Naive B cell (primary cell): ENCODE data around the gene LILRA5. TPM values are rescaled to one million over a fixed set of nuclear protein-coding genes. Genes with fewer than 3 reads are reported as not detected.
"Not testable (repeated sequence)": the region's sequence is repeated elsewhere in the genome, so short reads cannot be mapped to it uniquely, and the experiment has no call there.

ENCODE experiments used
- ATAC-seq, 2 donors: fragments of 150-1000 bp; cut with Tn5 transposase; 2 replicates each; pipeline ENCODE4 v1.10.0; 2021; ENCODE audit warnings: low read depth in 2 of 2, mild to moderate bottlenecking in 2 of 2, moderate library complexity in 2 of 2
- DNase-seq: peaks from one replicate; pipeline ENCODE4 v3.0.0; 2022
- H3K27ac Mint-ChIP-seq, 6 donors: one replicate each; pipeline ENCODE4 v1.8.0; 2020 to 2022; ENCODE audit warnings: mild to moderate bottlenecking in 6 of 6, mixed read lengths in 6 of 6, moderate library complexity in 5 of 6, inconsistent platforms in 2 of 6
- H3K27me3 Mint-ChIP-seq, 3 donors: one replicate each; pipeline ENCODE4 v1.8.0; 2021 to 2022; ENCODE audit warnings: mixed read lengths in 3 of 3, mild to moderate bottlenecking in 1 of 3
- H3K36me3 Mint-ChIP-seq, 2 donors: one replicate each; pipeline ENCODE4 v1.8.0; 2020 to 2022; ENCODE audit warnings: mixed read lengths in 2 of 2, inconsistent platforms in 1 of 2, mild to moderate bottlenecking in 1 of 2
- H3K4me1 Mint-ChIP-seq, 3 donors: one replicate each; pipeline ENCODE4 v1.8.0; 2020 to 2022; ENCODE audit warnings: mixed read lengths in 3 of 3, inconsistent platforms in 1 of 3, mild to moderate bottlenecking in 1 of 3, moderate library complexity in 1 of 3
- H3K4me3 Mint-ChIP-seq, 8 donors: one replicate each; pipeline ENCODE4 v1.8.0; 2020 to 2022; ENCODE audit warnings: mild to moderate bottlenecking in 8 of 8, mixed read lengths in 8 of 8, moderate library complexity in 8 of 8, inconsistent platforms in 2 of 8
- H3K9me3 Mint-ChIP-seq, 7 donors: one replicate each; pipeline ENCODE4 v1.8.0; 2020 to 2022; ENCODE audit warnings: mixed read lengths in 7 of 7, mild to moderate bottlenecking in 5 of 7, inconsistent platforms in 2 of 7, moderate library complexity in 1 of 7
- polyA plus RNA-seq, 6 donors: library from polyadenylated mRNA; unstranded; fragments of 300-500 nt; fragmentation: Illumina TruSeq; gene quantifications; one replicate each; pipeline ENCODE4 v1.2.3, GENCODE V29; 2021; ENCODE audit warnings: low read depth in 6 of 6

The LILRA5 gene
- polyA plus RNA-seq, 6 donors from 2014 or later = 0.29 to 1.1 (median 0.76) TPM; not detected in 2

- not testable (repeated sequence) for DNase-seq, H3K9me3 Mint-ChIP-seq, ATAC-seq, H3K36me3 Mint-ChIP-seq
- H3K4me3 Mint-ChIP-seq = peak overlapping the region in 1 of 8 donors; percentile 77
- H3K27ac Mint-ChIP-seq = peak overlapping the region in 1 of 6 donors; percentile 56
- H3K4me1 Mint-ChIP-seq = peaks cover 5 to 22% (median 14%) of the 10 kb centered on the region in 3 donors
- H3K27me3 Mint-ChIP-seq = peaks cover 31 to 75% (median 57%) of the 10 kb centered on the region in 3 donors
These were observed 38.5 kb downstream of the LILRA5 start for GRCh38 chr19:54274516-54274915.

- Mint-ChIP-seq H3K36me3 (no peaks in the 10 kb centered on the region), H3K4me1 (peaks cover 5 to 22% (median 14%) of the 10 kb centered on the region in 3 donors), H3K9me3 (no peaks in the 10 kb centered on the region), H3K4me3 (no peak overlapping the region), H3K27me3 (peaks cover 33 to 68% (median 54%) of the 10 kb centered on the region in 3 donors), H3K27ac (peak overlapping the region in 1 of 6 donors; percentile 82)
- ATAC-seq (no peak), DNase-seq (no peak)
These were observed 39.1 kb downstream of the LILRA5 start for GRCh38 chr19:54273821-54274220.

GRCh38 chr19:54272181-54272580, 40.8 kb downstream of the LILRA5 start:
- H3K36me3 Mint-ChIP-seq, H3K27ac Mint-ChIP-seq, H3K9me3 Mint-ChIP-seq, DNase-seq, H3K4me3 Mint-ChIP-seq: not testable (repeated sequence)
- Mint-ChIP-seq H3K4me1 (peaks cover 5 to 22% (median 14%) of the 10 kb centered on the region in 3 donors), H3K27me3 (peaks cover 41 to 63% (median 59%) of the 10 kb centered on the region in 3 donors)
- peak; percentile 27 to 33 for ATAC-seq

- DNase-seq, H3K4me3 Mint-ChIP-seq, H3K36me3 Mint-ChIP-seq, H3K9me3 Mint-ChIP-seq, H3K27ac Mint-ChIP-seq, ATAC-seq: not testable (repeated sequence)
- Mint-ChIP-seq H3K27me3 (peaks cover 45 to 64% (median 59%) of the 10 kb centered on the region in 3 donors), H3K4me1 (peaks cover 5 to 22% (median 14%) of the 10 kb centered on the region in 3 donors)
These were observed 41.4 kb downstream of the LILRA5 start for GRCh38 chr19:54271587-54271986.

GRCh38 chr19:54271106-54271505, 41.9 kb downstream of the LILRA5 start:
- H3K4me3 Mint-ChIP-seq = no peak overlapping the region
- DNase-seq = no peak
- no peaks in the 10 kb centered on the region for H3K36me3 Mint-ChIP-seq
- no peak overlapping the region for H3K27ac Mint-ChIP-seq
- H3K9me3 Mint-ChIP-seq = no peaks in the 10 kb centered on the region
- no peak for ATAC-seq
- peaks cover 45 to 69% (median 62%) of the 10 kb centered on the region in 3 donors for H3K27me3 Mint-ChIP-seq
- peaks cover 5 to 22% (median 18%) of the 10 kb centered on the region in 3 donors for H3K4me1 Mint-ChIP-seq

- H3K27me3 Mint-ChIP-seq = peaks cover 50 to 69% (median 62%) of the 10 kb centered on the region in 3 donors
- H3K4me1 Mint-ChIP-seq = peaks cover 5 to 28% (median 22%) of the 10 kb centered on the region in 3 donors
- DNase-seq = no peak
These were observed 44.0 kb downstream of the LILRA5 start for GRCh38 chr19:54268936-54269335.

GRCh38 chr19:54266133-54266532, 46.8 kb downstream of the LILRA5 start:
- peak; percentile 80 to 94 for ATAC-seq
- peaks cover 0 to 9% (median 7%) of the 10 kb centered on the region in 3 donors for H3K4me1 Mint-ChIP-seq
- no peaks in the 10 kb centered on the region for H3K9me3 Mint-ChIP-seq
- DNase-seq = peak; percentile 69
- H3K27ac Mint-ChIP-seq = peak overlapping the region in 2 of 6 donors; percentile 28 to 72
- peaks cover 42 to 59% (median 48%) of the 10 kb centered on the region in 3 donors for H3K27me3 Mint-ChIP-seq
- H3K36me3 Mint-ChIP-seq = no peaks in the 10 kb centered on the region
- peak overlapping the region in 1 of 8 donors; percentile 25 for H3K4me3 Mint-ChIP-seq

More at GRCh38 chr19:54268936-54269335, 44.0 kb downstream of the LILRA5 start:
- no peak for ATAC-seq
- Mint-ChIP-seq H3K27ac (no peak overlapping the region), H3K4me3 (no peak overlapping the region), H3K9me3 (no peaks in the 10 kb centered on the region), H3K36me3 (no peaks in the 10 kb centered on the region)

- no peak overlapping the region for H3K27ac Mint-ChIP-seq
- no peaks in the 10 kb centered on the region for H3K9me3 Mint-ChIP-seq
- H3K4me3 Mint-ChIP-seq = no peak overlapping the region
- H3K36me3 Mint-ChIP-seq = no peaks in the 10 kb centered on the region
- DNase-seq (no peak), ATAC-seq (no peak)
- peaks cover 39 to 49% (median 46%) of the 10 kb centered on the region in 3 donors for H3K27me3 Mint-ChIP-seq
- peaks cover 0 to 8% (median 6%) of the 10 kb centered on the region in 3 donors for H3K4me1 Mint-ChIP-seq
These were observed 50.5 kb downstream of the LILRA5 start for GRCh38 chr19:54262470-54262869.

- DNase-seq (no peak), ATAC-seq (no peak)
- Mint-ChIP-seq H3K27me3 (peaks cover 40 to 51% (median 48%) of the 10 kb centered on the region in 3 donors), H3K9me3 (no peaks in the 10 kb centered on the region), H3K4me3 (no peak overlapping the region), H3K36me3 (no peaks in the 10 kb centered on the region), H3K27ac (no peak overlapping the region), H3K4me1 (peaks cover 0 to 8% (median 6%) of the 10 kb centered on the region in 3 donors)
These were observed 50.9 kb downstream of the LILRA5 start for GRCh38 chr19:54262066-54262465.

GRCh38 chr19:54257116-54257480, 55.9 kb downstream of the LILRA5 start, which contains the start of gene LILRB5:
TSS of gene LILRB5 (minus strand) at chr19:54257273. CDS start at chr19:54257193, 80 bp downstream.
- Mint-ChIP-seq H3K9me3 (no peaks in the 10 kb centered on the region), H3K36me3 (no peaks in the 10 kb centered on the region), H3K27ac (no peak within 1 kb of the TSS), H3K4me3 (no peak within 1 kb of the TSS), H3K27me3 (peaks cover 34 to 64% (median 55%) of the 10 kb centered on the region in 3 donors), H3K4me1 (no peaks in the 10 kb centered on the region)
- ATAC-seq (no peak), DNase-seq (no peak)

Other genes starting within 250 kb of the LILRA5 start
- gene VSTM1, start 249.3 kb downstream of the LILRA5 start, polyA plus RNA-seq = under 1 TPM in 1 of 6 donors, not detected in 5; 0.89 TPM
- not detected for gene TARM1, start 231.8 kb downstream of the LILRA5 start, polyA plus RNA-seq
- gene OSCAR, start 212.4 kb downstream of the LILRA5 start, polyA plus RNA-seq = under 1 TPM in 1 of 6 donors, not detected in 5; 0.73 TPM
- 100 to 1,000 TPM; 288 to 486 (median 357) TPM for gene NDUFA3, start 210.3 kb downstream of the LILRA5 start, polyA plus RNA-seq
- 10 to 100 TPM in 2 of 6 donors, 1 to 10 TPM in 4; 7.2 to 11.6 (median 9.2) TPM for gene TFPT, start 197.5 kb downstream of the LILRA5 start, polyA plus RNA-seq
- gene PRPF31, start 197.4 kb downstream of the LILRA5 start, polyA plus RNA-seq = 10 to 100 TPM; 59.3 to 83.7 (median 62.6) TPM
- 10 to 100 TPM in 1 of 6 donors, 1 to 10 TPM in 5; 2.7 to 12.9 (median 6.9) TPM for gene CNOT3, start 175.4 kb downstream of the LILRA5 start, polyA plus RNA-seq
- gene LENG1, start 153.4 kb downstream of the LILRA5 start, polyA plus RNA-seq = 10 to 100 TPM in 5 of 6 donors, 1 to 10 TPM in 1; 9.3 to 15.3 (median 12.0) TPM
- gene TMC4, start 140.0 kb downstream of the LILRA5 start, polyA plus RNA-seq = not detected
- 10 to 100 TPM in 4 of 6 donors, 1 to 10 TPM in 2; 7.0 to 13.5 (median 11.3) TPM for gene MBOAT7, start 123.6 kb downstream of the LILRA5 start, polyA plus RNA-seq
- gene TSEN34, start 121.9 kb downstream of the LILRA5 start, polyA plus RNA-seq = 10 to 100 TPM; 22.3 to 40.0 (median 32.1) TPM
- gene RPS9, start 112.3 kb downstream of the LILRA5 start, polyA plus RNA-seq = 1,000 to 10,000 TPM in 3 of 6 donors, 100 to 1,000 TPM in 3; 849 to 1,278 (median 1,006) TPM
- gene LILRB3, start 90.2 kb downstream of the LILRA5 start, polyA plus RNA-seq = 1 to 10 TPM in 1 of 6 donors, under 1 TPM in 5; 0.29 to 4.6 (median 0.39) TPM
- 1 to 10 TPM in 1 of 6 donors, under 1 TPM in 2, not detected in 3; 0.18 to 1.5 (median 0.66) TPM for gene LILRA6, start 70.4 kb downstream of the LILRA5 start, polyA plus RNA-seq
- not detected for gene LILRB5, start 55.9 kb downstream of the LILRA5 start, polyA plus RNA-seq
- gene LILRB2, start 32.1 kb downstream of the LILRA5 start, polyA plus RNA-seq = 1 to 10 TPM in 2 of 6 donors, under 1 TPM in 3, not detected in 1; 0.36 to 1.6 (median 0.76) TPM
- 10 to 100 TPM in 3 of 6 donors, 1 to 10 TPM in 3; 7.1 to 25.7 (median 10.3) TPM for gene LILRA4, start 26.0 kb upstream of the LILRA5 start, polyA plus RNA-seq
- gene LAIR1, start 51.8 kb upstream of the LILRA5 start, polyA plus RNA-seq = 100 to 1,000 TPM; 129 to 246 (median 160) TPM
- gene TTYH1, start 102.3 kb upstream of the LILRA5 start, polyA plus RNA-seq = under 1 TPM in 3 of 6 donors, not detected in 3; 0.06 to 0.09 (median 0.08) TPM
- 10 to 100 TPM in 2 of 6 donors, 1 to 10 TPM in 4; 4.0 to 17.4 (median 8.6) TPM for gene LENG8, start 136.0 kb upstream of the LILRA5 start, polyA plus RNA-seq
- under 1 TPM in 5 of 6 donors, not detected in 1; 0.20 to 0.62 (median 0.31) TPM for gene LENG9, start 150.6 kb upstream of the LILRA5 start, polyA plus RNA-seq
- not detected for gene CDC42EP5, start 160.1 kb upstream of the LILRA5 start, polyA plus RNA-seq
- under 1 TPM in 3 of 6 donors, not detected in 3; 0.55 to 0.93 (median 0.66) TPM for gene LAIR2, start 189.7 kb upstream of the LILRA5 start, polyA plus RNA-seq